Measurements from ENCODE around the gene AGXT. TPM values are rescaled to one million over a fixed set of nuclear protein-coding genes. Genes with fewer than 3 reads are reported as not detected.

The AGXT gene
- total RNA-seq, 2 experiments from 2014 or later = not detected

- H3K9me3 ChIP-seq (ENCODE audit: low read length) = no peaks in the 10 kb centered on the region
- TF ChIP-seq EZH2phosphoT487 (IDR thresholded peaks at IDR 0.05; ENCODE audit: borderline replicate concordance, low read depth, low read length) = no peak
- TF ChIP-seq, protein P1, sequence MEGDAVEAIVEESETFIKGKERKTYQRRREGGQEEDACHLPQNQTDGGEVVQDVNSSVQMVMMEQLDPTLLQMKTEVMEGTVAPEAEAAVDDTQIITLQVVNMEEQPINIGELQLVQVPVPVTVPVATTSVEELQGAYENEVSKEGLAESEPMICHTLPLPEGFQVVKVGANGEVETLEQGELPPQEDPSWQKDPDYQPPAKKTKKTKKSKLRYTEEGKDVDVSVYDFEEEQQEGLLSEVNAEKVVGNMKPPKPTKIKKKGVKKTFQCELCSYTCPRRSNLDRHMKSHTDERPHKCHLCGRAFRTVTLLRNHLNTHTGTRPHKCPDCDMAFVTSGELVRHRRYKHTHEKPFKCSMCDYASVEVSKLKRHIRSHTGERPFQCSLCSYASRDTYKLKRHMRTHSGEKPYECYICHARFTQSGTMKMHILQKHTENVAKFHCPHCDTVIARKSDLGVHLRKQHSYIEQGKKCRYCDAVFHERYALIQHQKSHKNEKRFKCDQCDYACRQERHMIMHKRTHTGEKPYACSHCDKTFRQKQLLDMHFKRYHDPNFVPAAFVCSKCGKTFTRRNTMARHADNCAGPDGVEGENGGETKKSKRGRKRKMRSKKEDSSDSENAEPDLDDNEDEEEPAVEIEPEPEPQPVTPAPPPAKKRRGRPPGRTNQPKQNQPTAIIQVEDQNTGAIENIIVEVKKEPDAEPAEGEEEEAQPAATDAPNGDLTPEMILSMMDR (conservative IDR thresholded peaks at IDR 0.05; ENCODE audit: low read length) = no peak
- CTCF ChIA-PET (ENCODE audit: unreplicated experiment) = no interaction called here
- no peaks in the 10 kb centered on the region for H3K36me3 ChIP-seq (ENCODE audit: insufficient read depth, low read length)
- no peaks in the 10 kb centered on the region for H4K20me1 ChIP-seq (ENCODE audit: insufficient read depth, low read length)
- no TSS peak for BruUV-seq (replicated peaks)
- no peaks in the 10 kb centered on the region for H3K79me2 ChIP-seq (ENCODE audit: insufficient read depth, low read depth, low read length)
- DNase-seq (ENCODE audit: low spot score) = no peak
- POLR2A ChIA-PET = no interaction called here
- no peak overlapping the region for H2AFZ ChIP-seq (ENCODE audit: low read length)
- no peak overlapping the region for H3K4me2 ChIP-seq (ENCODE audit: low read length)
- intact Hi-C loops (cut with micrococcal nuclease; ENCODE audit: unreplicated experiment) = no loop called here
- H3K4me1 ChIP-seq (ENCODE audit: insufficient read depth, low read length, poor library complexity, severe bottlenecking) = no peaks in the 10 kb centered on the region
- no peak overlapping the region for H3K27ac ChIP-seq (ENCODE audit: low read depth, low read length, poor library complexity, severe bottlenecking)
- H3K4me3 ChIP-seq (ENCODE audit: low read depth, low read length, poor library complexity, severe bottlenecking) = no peak overlapping the region
- no peaks in the 10 kb centered on the region for H3K9me2 ChIP-seq (ENCODE audit: insufficient read depth, low read length)
These were observed 21.6 kb upstream of the AGXT start for GRCh38 chr2:240846873-240847595.

GRCh38 chr2:240847817-240848216 is 20.8 kb upstream of the AGXT start:
- Histone ChIP-seq H3K4me3 (ENCODE audit: low read depth, low read length, poor library complexity, severe bottlenecking) (no peak overlapping the region), H3K36me3 (ENCODE audit: insufficient read depth, low read length) (no peaks in the 10 kb centered on the region), H2AFZ (ENCODE audit: low read length) (no peak overlapping the region), H3K27ac (ENCODE audit: low read depth, low read length, poor library complexity, severe bottlenecking) (no peak overlapping the region), H3K4me1 (ENCODE audit: insufficient read depth, low read length, poor library complexity, severe bottlenecking) (no peaks in the 10 kb centered on the region), H3K9me2 (ENCODE audit: insufficient read depth, low read length) (no peaks in the 10 kb centered on the region), H3K4me2 (ENCODE audit: low read length) (no peak overlapping the region), H4K20me1 (ENCODE audit: insufficient read depth, low read length) (no peaks in the 10 kb centered on the region), H3K9me3 (ENCODE audit: low read length) (no peaks in the 10 kb centered on the region), H3K79me2 (ENCODE audit: insufficient read depth, low read depth, low read length) (no peaks in the 10 kb centered on the region)
- POLR2A ChIA-PET = no interaction called here
- no peak for TF ChIP-seq EZH2phosphoT487 (IDR thresholded peaks at IDR 0.05; ENCODE audit: borderline replicate concordance, low read depth, low read length)
- no peak for DNase-seq (ENCODE audit: low spot score)
- intact Hi-C loops (cut with micrococcal nuclease; ENCODE audit: unreplicated experiment) = no loop called here
- BruUV-seq (replicated peaks) = no TSS peak
- CTCF ChIA-PET (ENCODE audit: unreplicated experiment) = no interaction called here

DNA sequence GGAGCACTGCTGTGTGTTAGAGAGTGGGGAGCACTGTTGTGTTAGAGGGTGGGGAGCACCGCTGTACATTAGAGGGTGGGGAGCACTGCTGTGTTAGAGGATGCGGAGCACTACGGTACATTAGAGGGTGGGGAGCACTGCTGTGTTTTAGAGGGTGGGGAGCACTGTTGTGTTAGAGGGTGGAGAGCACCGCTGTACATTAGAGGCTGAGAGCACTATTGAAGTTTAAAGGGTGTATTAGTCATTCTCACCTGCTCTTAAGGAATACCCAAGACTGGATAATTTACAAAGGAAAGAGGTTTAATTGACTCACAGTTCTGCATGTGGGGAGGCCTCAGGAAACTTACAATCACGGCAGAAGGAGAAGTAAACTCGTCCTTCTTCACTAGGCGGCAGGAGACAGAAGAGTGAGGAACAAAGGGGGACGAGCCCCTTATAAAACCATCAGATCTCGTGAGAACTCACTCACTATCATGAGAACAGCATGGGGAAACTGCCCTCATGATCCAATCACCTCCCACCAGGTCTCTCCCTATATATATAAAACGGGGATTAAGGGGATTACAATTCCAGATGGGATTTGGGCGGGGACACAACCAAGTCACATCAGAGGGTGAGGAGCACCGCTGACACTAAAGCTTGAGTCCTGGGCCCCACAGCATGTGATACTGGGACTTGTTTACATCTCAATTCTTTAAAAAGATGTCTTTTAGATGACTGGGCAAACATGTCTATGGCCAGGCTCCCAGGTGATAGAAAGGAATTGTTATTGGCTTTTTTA is 19.5 kb upstream of the AGXT start:
- CTCF ChIA-PET (ENCODE audit: unreplicated experiment) = no interaction called here
- Histone ChIP-seq H2AFZ (ENCODE audit: low read length) (no peak overlapping the region), H3K9me3 (ENCODE audit: low read length) (no peaks in the 10 kb centered on the region), H3K4me3 (ENCODE audit: low read depth, low read length, poor library complexity, severe bottlenecking) (no peak overlapping the region), H3K9me2 (ENCODE audit: insufficient read depth, low read length) (no peaks in the 10 kb centered on the region), H3K79me2 (ENCODE audit: insufficient read depth, low read depth, low read length) (no peaks in the 10 kb centered on the region), H3K27ac (ENCODE audit: low read depth, low read length, poor library complexity, severe bottlenecking) (no peak overlapping the region), H3K4me2 (ENCODE audit: low read length) (no peak overlapping the region), H3K36me3 (ENCODE audit: insufficient read depth, low read length) (no peaks in the 10 kb centered on the region), H3K4me1 (ENCODE audit: insufficient read depth, low read length, poor library complexity, severe bottlenecking) (no peaks in the 10 kb centered on the region), H4K20me1 (ENCODE audit: insufficient read depth, low read length) (no peaks in the 10 kb centered on the region)
- POLR2A ChIA-PET = no interaction called here
- no TSS peak for BruUV-seq (replicated peaks)
- intact Hi-C loops (cut with micrococcal nuclease; ENCODE audit: unreplicated experiment) = no loop called here
- DNase-seq (ENCODE audit: low spot score) = no peak
- TF ChIP-seq EZH2phosphoT487 (IDR thresholded peaks at IDR 0.05; ENCODE audit: borderline replicate concordance, low read depth, low read length) = no peak
- TF ChIP-seq, protein P1 (conservative IDR thresholded peaks at IDR 0.05; ENCODE audit: low read length) = no peak
